Measurements from ENCODE around the gene PRAME.
A peak's percentile ranks its signal among the peaks of the same experiment; 100 is the strongest.
"Not testable (repeated sequence)": the region's sequence is repeated elsewhere in the genome, so short reads cannot be mapped to it uniquely, and the experiment has no call there.

Gene PRAME

DNA sequence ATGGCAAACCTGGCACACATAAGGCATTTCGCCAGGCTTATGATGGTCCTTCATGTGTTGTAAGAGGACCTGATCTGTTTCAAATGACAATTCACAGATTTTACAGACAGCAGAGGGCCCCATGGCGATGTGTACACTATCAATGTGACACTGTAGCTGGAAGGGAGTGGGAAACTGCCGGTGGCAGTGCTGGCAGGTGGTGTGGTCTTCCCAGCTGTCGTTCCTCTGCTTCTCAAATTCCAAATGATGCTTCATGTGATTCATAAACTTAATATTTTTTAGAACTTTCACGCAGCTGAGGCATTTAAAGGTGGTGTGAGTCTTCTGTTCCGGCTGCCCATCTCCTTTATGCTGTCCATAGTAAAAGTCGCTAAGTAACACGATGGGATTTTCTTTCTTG, 44.6 kb downstream of the PRAME start:
- H3K9me3 ChIP-seq (ENCODE audit: control extremely low read depth in 1 of 5, control insufficient read depth in 4 of 5, insufficient read depth in 2 of 5, low read depth in 1 of 5, low read length in 4 of 5); H3K36me3 ChIP-seq (ENCODE audit: control insufficient read depth in 4 of 4, insufficient read depth in 4 of 4, low read length in 3 of 4); H3K4me1 ChIP-seq (ENCODE audit: control extremely low read depth in 1 of 4, control insufficient read depth in 4 of 4, insufficient read depth in 4 of 4, low read length in 3 of 4); DNase-seq; POLR2A ChIA-PET; H3K27ac ChIP-seq (ENCODE audit: insufficient read depth in 1 of 2, low read depth in 1 of 2, low read length in 2 of 2, poor library complexity in 1 of 2, severe bottlenecking in 2 of 2); CTCF ChIA-PET; H3K4me3 ChIP-seq (ENCODE audit: control insufficient read depth in 1 of 7, extremely low read depth in 1 of 7, insufficient read depth in 4 of 7, low read depth in 2 of 7, low read length in 6 of 7): not testable (repeated sequence)
- 81% methylated on average over 7 of the region's 8 CpGs for WGBS (ENCODE audit: insufficient coverage)
- H3K27me3 ChIP-seq (replicated peaks in 2 of 5; ENCODE audit: control insufficient read depth in 4 of 5, insufficient read depth in 5 of 5, low read length in 4 of 5) = peaks cover 0 to 24% (median 4%) of the 10 kb centered on the region in 5 experiments

DNA sequence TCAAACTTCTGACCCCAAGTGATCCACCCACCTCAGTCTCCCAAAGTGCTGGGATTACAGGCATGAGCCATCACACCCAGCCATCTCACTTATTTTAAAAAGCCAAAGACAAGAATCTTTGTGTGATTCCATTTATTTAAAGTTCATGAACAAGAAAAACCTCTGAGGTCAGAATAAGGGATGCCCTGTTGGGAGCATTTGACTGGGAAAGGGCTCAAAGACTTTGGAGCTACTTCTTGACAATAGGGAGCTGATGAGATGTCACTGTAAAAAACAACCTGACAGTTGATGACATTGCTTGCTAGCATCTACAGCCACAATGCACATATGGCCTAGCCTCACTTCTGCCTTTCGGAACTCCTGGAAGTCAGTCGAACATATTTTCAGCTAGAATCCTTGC, 45.4 kb downstream of the PRAME start:
- no peaks in the 10 kb centered on the region for H3K4me1 ChIP-seq (ENCODE audit: control extremely low read depth in 1 of 4, control insufficient read depth in 4 of 4, insufficient read depth in 4 of 4, low read length in 3 of 4)
- H3K27me3 ChIP-seq (replicated peaks in 2 of 5; ENCODE audit: control insufficient read depth in 4 of 5, insufficient read depth in 5 of 5, low read length in 4 of 5) = peaks cover 0 to 24% (median 4%) of the 10 kb centered on the region in 5 experiments
- H3K4me3 ChIP-seq (ENCODE audit: control insufficient read depth in 1 of 7, extremely low read depth in 1 of 7, insufficient read depth in 4 of 7, low read depth in 2 of 7, low read length in 6 of 7) = no peak overlapping the region
- POLR2A ChIA-PET = no interaction called here
- DNase-seq = no peak
- H3K27ac ChIP-seq (ENCODE audit: insufficient read depth in 1 of 2, low read depth in 1 of 2, low read length in 2 of 2, poor library complexity in 1 of 2, severe bottlenecking in 2 of 2) = no peak overlapping the region
- WGBS (ENCODE audit: insufficient coverage) = 100% methylated on average over 2 of the region's 2 CpGs
- CTCF ChIA-PET = interaction anchor here (0.7 to 0.9 kb wide), 2 partner anchors 8 to 15 kb away, joined by 3 read pairs; no protein-coding TSS in a partner anchor
- no peaks in the 10 kb centered on the region for H3K36me3 ChIP-seq (ENCODE audit: control insufficient read depth in 4 of 4, insufficient read depth in 4 of 4, low read length in 3 of 4)
- peaks cover 0 to 7% (median 2%) of the 10 kb centered on the region in 5 experiments for H3K9me3 ChIP-seq (ENCODE audit: control extremely low read depth in 1 of 5, control insufficient read depth in 4 of 5, insufficient read depth in 2 of 5, low read depth in 1 of 5, low read length in 4 of 5)

DNA sequence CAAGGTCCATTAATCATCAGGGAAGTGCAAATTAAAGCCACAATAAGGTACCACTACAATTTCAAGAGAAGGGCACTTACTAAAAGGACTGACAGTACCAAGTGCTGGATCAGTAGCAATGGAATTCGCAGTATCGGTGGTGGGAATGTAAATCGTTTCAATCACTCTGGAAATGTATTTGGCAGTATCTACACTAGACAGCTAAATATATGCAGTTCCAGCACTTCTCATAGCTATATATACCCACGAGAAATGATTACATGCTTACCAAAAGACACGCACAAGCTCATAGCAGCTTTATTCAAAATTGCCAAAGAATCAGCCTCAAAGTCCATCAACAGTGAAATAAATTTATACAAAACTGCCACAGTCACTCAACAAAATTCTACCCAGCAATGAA, 46.1 kb downstream of the PRAME start:
- 84% methylated on average over 4 of the region's 5 CpGs for WGBS (ENCODE audit: insufficient coverage)
- CTCF ChIA-PET = interaction anchor here (0.9 kb wide), 1 partner anchor 9 kb away, joined by 3 read pairs; no protein-coding TSS in a partner anchor
- POLR2A ChIA-PET = no interaction called here
- H3K9me3 ChIP-seq (ENCODE audit: control extremely low read depth in 1 of 5, control insufficient read depth in 4 of 5, insufficient read depth in 2 of 5, low read depth in 1 of 5, low read length in 4 of 5) = peaks cover 0 to 7% (median 2%) of the 10 kb centered on the region in 5 experiments
- H3K4me3 ChIP-seq (ENCODE audit: control insufficient read depth in 1 of 7, extremely low read depth in 1 of 7, insufficient read depth in 4 of 7, low read depth in 2 of 7, low read length in 6 of 7) = no peak overlapping the region
- H3K27ac ChIP-seq (ENCODE audit: insufficient read depth in 1 of 2, low read depth in 1 of 2, low read length in 2 of 2, poor library complexity in 1 of 2, severe bottlenecking in 2 of 2) = no peak overlapping the region
- H3K27me3 ChIP-seq (replicated peaks in 2 of 5; ENCODE audit: control insufficient read depth in 4 of 5, insufficient read depth in 5 of 5, low read length in 4 of 5) = peaks cover 0 to 24% (median 4%) of the 10 kb centered on the region in 5 experiments
- no peak for DNase-seq
- no peaks in the 10 kb centered on the region for H3K36me3 ChIP-seq (ENCODE audit: control insufficient read depth in 4 of 4, insufficient read depth in 4 of 4, low read length in 3 of 4)
- H3K4me1 ChIP-seq (ENCODE audit: control extremely low read depth in 1 of 4, control insufficient read depth in 4 of 4, insufficient read depth in 4 of 4, low read length in 3 of 4) = peaks cover 0 to 5% (median 2%) of the 10 kb centered on the region in 4 experiments

DNA sequence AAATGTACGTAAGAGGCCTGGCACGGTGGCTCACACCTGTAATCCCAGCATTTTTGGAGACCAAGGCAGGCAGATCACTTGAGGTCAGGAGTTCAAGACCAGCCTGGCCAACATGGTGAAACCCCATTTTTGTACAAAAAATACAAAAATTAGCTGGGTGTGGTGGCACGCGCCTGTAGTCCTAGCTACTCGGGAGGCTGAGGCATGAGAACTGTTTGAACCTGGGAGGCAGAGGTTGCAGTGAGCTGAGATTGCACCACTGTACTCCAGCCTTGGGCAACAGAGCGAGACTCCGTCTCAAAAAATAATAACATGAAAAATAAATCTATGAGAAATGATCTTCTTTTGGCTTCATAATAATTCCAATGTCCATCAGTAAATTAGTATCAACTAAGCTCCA, 48.2 kb downstream of the PRAME start:
- peaks cover 0 to 20% (median 4%) of the 10 kb centered on the region in 5 experiments for H3K27me3 ChIP-seq (replicated peaks in 2 of 5; ENCODE audit: control insufficient read depth in 4 of 5, insufficient read depth in 5 of 5, low read length in 4 of 5)
- H3K9me3 ChIP-seq (ENCODE audit: control extremely low read depth in 1 of 5, control insufficient read depth in 4 of 5, insufficient read depth in 2 of 5, low read depth in 1 of 5, low read length in 4 of 5); H3K27ac ChIP-seq (ENCODE audit: insufficient read depth in 1 of 2, low read depth in 1 of 2, low read length in 2 of 2, poor library complexity in 1 of 2, severe bottlenecking in 2 of 2); H3K36me3 ChIP-seq (ENCODE audit: control insufficient read depth in 4 of 4, insufficient read depth in 4 of 4, low read length in 3 of 4); H3K4me1 ChIP-seq (ENCODE audit: control extremely low read depth in 1 of 4, control insufficient read depth in 4 of 4, insufficient read depth in 4 of 4, low read length in 3 of 4); H3K4me3 ChIP-seq (ENCODE audit: control insufficient read depth in 1 of 7, extremely low read depth in 1 of 7, insufficient read depth in 4 of 7, low read depth in 2 of 7, low read length in 6 of 7); POLR2A ChIA-PET; DNase-seq: not testable (repeated sequence)
- 100% methylated on average over 5 of the region's 7 CpGs for WGBS (ENCODE audit: insufficient coverage)
- CTCF ChIA-PET = interaction anchor here (0.6 to 1.4 kb wide), 2 partner anchors 9 to 76 kb away, joined by 3 read pairs; partner anchors contain the start of gene ZNF280A

DNA sequence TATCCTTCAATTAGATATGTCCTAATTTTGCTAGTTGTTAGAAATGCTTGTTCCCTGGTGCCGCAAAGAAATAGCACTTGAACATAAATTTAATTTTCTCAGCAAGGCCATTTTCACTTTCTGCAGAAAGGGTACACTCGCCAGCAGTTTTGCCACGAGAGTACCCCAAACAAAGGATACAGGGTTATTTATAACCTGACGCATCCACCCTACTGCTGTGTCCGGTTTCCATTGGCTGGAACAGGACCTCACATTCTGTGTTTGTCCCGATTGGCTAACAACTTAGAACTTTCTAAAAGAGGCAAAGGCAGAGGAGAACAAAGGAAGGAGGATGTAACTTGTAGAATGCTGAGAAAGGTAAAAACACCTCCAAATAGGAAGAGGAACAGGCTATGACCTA, 49.2 kb downstream of the PRAME start:
- H3K9me3 ChIP-seq (ENCODE audit: control extremely low read depth in 1 of 5, control insufficient read depth in 4 of 5, insufficient read depth in 2 of 5, low read depth in 1 of 5, low read length in 4 of 5); H3K4me1 ChIP-seq (ENCODE audit: control extremely low read depth in 1 of 4, control insufficient read depth in 4 of 4, insufficient read depth in 4 of 4, low read length in 3 of 4); H3K4me3 ChIP-seq (ENCODE audit: control insufficient read depth in 1 of 7, extremely low read depth in 1 of 7, insufficient read depth in 4 of 7, low read depth in 2 of 7, low read length in 6 of 7); H3K36me3 ChIP-seq (ENCODE audit: control insufficient read depth in 4 of 4, insufficient read depth in 4 of 4, low read length in 3 of 4); DNase-seq; POLR2A ChIA-PET; H3K27ac ChIP-seq (ENCODE audit: insufficient read depth in 1 of 2, low read depth in 1 of 2, low read length in 2 of 2, poor library complexity in 1 of 2, severe bottlenecking in 2 of 2): not testable (repeated sequence)
- 96% methylated on average over 4 of the region's 6 CpGs for WGBS (ENCODE audit: insufficient coverage)
- CTCF ChIA-PET = interaction anchor here (1.1 to 2.3 kb wide), 3 partner anchors 8 to 117 kb away, joined by 3 to 10 read pairs (median 4); no protein-coding TSS in a partner anchor
- peaks cover 0 to 16% (median 4%) of the 10 kb centered on the region in 5 experiments for H3K27me3 ChIP-seq (replicated peaks in 2 of 5; ENCODE audit: control insufficient read depth in 4 of 5, insufficient read depth in 5 of 5, low read length in 4 of 5)

DNA sequence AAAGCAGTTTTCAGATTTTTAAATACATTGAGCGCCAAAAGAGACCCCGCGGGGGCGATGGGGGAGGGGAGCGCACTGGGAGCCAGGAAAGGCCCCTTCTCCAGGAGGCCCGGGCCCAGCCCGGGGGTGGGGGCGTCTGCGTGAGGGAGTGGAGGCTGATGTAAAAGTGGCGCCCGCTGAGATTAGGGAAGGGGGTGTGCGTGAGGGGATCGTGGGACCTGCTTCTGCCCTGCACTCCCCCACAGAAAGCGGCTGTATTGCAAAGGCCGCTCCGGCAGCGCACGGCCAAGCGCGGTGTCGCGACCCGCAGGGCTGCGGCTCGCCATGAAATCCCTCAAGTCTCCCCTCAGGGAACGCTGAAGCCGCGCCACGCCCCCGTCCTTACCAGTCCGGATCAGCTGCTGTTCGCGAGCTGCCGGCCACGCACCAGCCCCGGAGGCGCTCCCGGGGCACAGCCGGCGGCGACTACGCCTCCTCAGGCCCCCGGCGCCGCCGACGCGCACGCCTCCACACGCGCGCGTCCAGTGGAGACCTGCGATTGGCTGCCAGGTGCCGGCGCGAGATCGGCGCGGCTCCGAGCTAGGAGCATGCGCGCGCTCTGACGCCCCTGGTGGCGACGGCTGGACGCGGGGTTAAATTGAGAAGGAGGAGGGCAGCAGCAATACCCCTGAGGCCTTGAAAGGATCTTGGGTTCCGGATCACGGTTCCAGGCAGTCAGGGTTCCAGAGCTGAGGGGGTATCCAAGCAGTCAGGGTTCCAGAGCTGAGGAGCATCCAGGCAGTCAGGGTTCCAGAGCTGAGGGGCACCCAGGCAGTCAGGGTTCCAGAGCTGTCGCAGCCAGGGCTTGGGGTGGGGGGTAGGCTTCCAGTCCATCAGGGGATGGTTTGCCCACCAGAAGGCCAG, 50.5 kb downstream of the PRAME start, which contains the start of gene ZNF280B:
Gene ZNF280B (minus strand): TSS at position 469 of the 903 bp plus-strand sequence. CDS start 19,344 bp downstream, outside the sequence.
- H3K4me1 ChIP-seq (ENCODE audit: control extremely low read depth in 1 of 4, control insufficient read depth in 4 of 4, insufficient read depth in 4 of 4, low read length in 3 of 4) = peaks cover 0 to 7% (median 5%) of the 10 kb centered on the region in 4 experiments
- H3K36me3 ChIP-seq (ENCODE audit: control insufficient read depth in 4 of 4, insufficient read depth in 4 of 4, low read length in 3 of 4) = peaks cover 0 to 20% (median 5%) of the 10 kb centered on the region in 4 experiments
- H3K27me3 ChIP-seq (replicated peaks in 2 of 5; ENCODE audit: control insufficient read depth in 4 of 5, insufficient read depth in 5 of 5, low read length in 4 of 5) = peaks cover 0 to 7% (median 4%) of the 10 kb centered on the region in 5 experiments
- ChIA-PET POLR2A (no interaction called here), CTCF (interaction anchor here (0.7 to 2.3 kb wide), 5 partner anchors 10 to 115 kb away, joined by 3 to 10 read pairs (median 3); no protein-coding TSS in a partner anchor)
- H3K4me3 ChIP-seq (ENCODE audit: control insufficient read depth in 1 of 7, extremely low read depth in 1 of 7, insufficient read depth in 4 of 7, low read depth in 2 of 7, low read length in 6 of 7) = peak within 1 kb of the TSS; percentile 60 to 92 (median 76)
- H3K27ac ChIP-seq (ENCODE audit: insufficient read depth in 1 of 2, low read depth in 1 of 2, low read length in 2 of 2, poor library complexity in 1 of 2, severe bottlenecking in 2 of 2) = peak within 1 kb of the TSS in 1 of 2 experiments; percentile 86
- peaks cover 0 to 7% (median 2%) of the 10 kb centered on the region in 5 experiments for H3K9me3 ChIP-seq (ENCODE audit: control extremely low read depth in 1 of 5, control insufficient read depth in 4 of 5, insufficient read depth in 2 of 5, low read depth in 1 of 5, low read length in 4 of 5)
- WGBS (ENCODE audit: insufficient coverage) = 3% methylated on average over 61 of the region's 72 CpGs
- DNase-seq = peak; percentile 85 to 93 (median 92)
